MCF 10A (cell line): ENCODE data around the gene CYB561A3. TPM values are rescaled to one million over a fixed set of nuclear protein-coding genes. Genes with fewer than 3 reads are reported as not detected.
A peak's percentile ranks its signal among the peaks of the same experiment; 100 is the strongest.

Source experiments
- BruUV-seq: library from RNA; stranded (reverse); fragments of 400-500 nt; replicated peaks from 2 replicates; lab custom pipeline; 2021; lab: Mats Ljungman, UMichigan
- CTCF ChIA-PET: fragments of 300-600 bp; sonication (Branson Sonifier 250); formaldehyde crosslinking; extraction: SDS; loops from one replicate; lab custom pipeline; 2021; ENCODE audit warnings: antibody characterized with exemption, inconsistent platforms; lab: Yijun Ruan, JAX
- POLR2A ChIA-PET: fragments of 300-600, 350-650 bp; sonication (Branson Sonifier 250); formaldehyde crosslinking; extraction: SDS; loops from one replicate; lab custom pipeline; 2020; ENCODE audit warnings: antibody characterized with exemption, inconsistent platforms; lab: Yijun Ruan, JAX
- DNase-seq: peaks from one replicate; pipeline ENCODE4 v3.0.0-alpha.2; 2018; ENCODE audit not compliant: unreplicated experiment
- H3K27ac Mint-ChIP-seq: one replicate; pipeline ENCODE4 v1.8.0; 2022; ENCODE audit warnings: mild to moderate bottlenecking, low read depth, mixed read lengths; ENCODE audit not compliant: unreplicated experiment
- H3K27me3 Mint-ChIP-seq: one replicate; pipeline ENCODE4 v1.8.0; 2022; ENCODE audit warnings: mixed read lengths; ENCODE audit not compliant: insufficient read depth, unreplicated experiment
- H3K36me3 Mint-ChIP-seq: one replicate; pipeline ENCODE4 v1.8.0; 2022; ENCODE audit warnings: mild to moderate bottlenecking, moderate library complexity, mixed read lengths; ENCODE audit not compliant: insufficient read depth, unreplicated experiment
- H3K4me1 Mint-ChIP-seq: one replicate; pipeline ENCODE4 v1.8.0; 2022; ENCODE audit warnings: mixed read lengths; ENCODE audit not compliant: insufficient read depth, unreplicated experiment
- H3K4me3 Mint-ChIP-seq: one replicate; pipeline ENCODE4 v1.8.0; 2022; ENCODE audit warnings: mild to moderate bottlenecking, moderate library complexity, mixed read lengths; ENCODE audit not compliant: unreplicated experiment
- H3K9me3 Mint-ChIP-seq: one replicate; pipeline ENCODE4 v1.8.0; 2022; ENCODE audit warnings: mixed read lengths; ENCODE audit not compliant: unreplicated experiment
- CTCF ChIP-seq: fragments of 200-600 bp; IDR thresholded peaks from one replicate; pipeline ENCODE4 v1.8.0; 2022; ENCODE audit warnings: antibody characterized with exemption, mild to moderate bottlenecking; ENCODE audit not compliant: unreplicated experiment
- intact Hi-C: fragments of 100-400 bp; cut with micrococcal nuclease; formaldehyde crosslinking; loops from 2 replicates; pipeline ENCODE4 v1.14.1; 2022
- total RNA-seq: library from RNA; stranded (reverse); gene quantifications from 2 replicates; pipeline ENCODE4 v1.2.3, GENCODE V29; 2022

CYB561A3 gene
- total RNA-seq, 1 experiment from 2014 or later = 28.4 TPM

- Mint-ChIP-seq H3K4me1 (no peaks in the 10 kb centered on the region), H3K27me3 (no peaks in the 10 kb centered on the region), H3K9me3 (no peaks in the 10 kb centered on the region), H3K36me3 (peaks cover 53% of the 10 kb centered on the region), H3K4me3 (no peak overlapping the region), H3K27ac (no peak overlapping the region)
- CTCF ChIA-PET = interaction anchor here (0.8 to 4.1 kb wide), 4 partner anchors 11 to 38 kb away, joined by 3 to 33 read pairs (median 14); no protein-coding TSS in a partner anchor
- no peak for TF ChIP-seq CTCF
- DNase-seq = no peak
- no TSS peak for BruUV-seq
- intact Hi-C loops = no loop called here
- POLR2A ChIA-PET = interaction anchor here (0.8 to 6.7 kb wide), 6 partner anchors 11 to 87 kb away, joined by 3 to 72 read pairs (median 4); partner anchors contain the start of genes CYB561A3 and TMEM138
These were observed 13.7 kb downstream of the CYB561A3 start for GRCh38 chr11:61347916-61348461.

- no peak for DNase-seq
- BruUV-seq = TSS peak; percentile 41
- peaks cover 49% of the 10 kb centered on the region for H3K36me3 Mint-ChIP-seq
- no peaks in the 10 kb centered on the region for H3K27me3 Mint-ChIP-seq
- intact Hi-C loops = no loop called here
- no peaks in the 10 kb centered on the region for H3K4me1 Mint-ChIP-seq
- no peak overlapping the region for H3K4me3 Mint-ChIP-seq
- ChIA-PET CTCF (interaction anchor here (0.6 to 3.0 kb wide), 3 partner anchors 10 to 79 kb away, joined by 3 to 23 read pairs (median 3); no protein-coding TSS in a partner anchor), POLR2A (interaction anchor here (0.6 to 6.7 kb wide), 5 partner anchors 10 to 40 kb away, joined by 4 to 72 read pairs (median 4); partner anchors contain the start of genes CYB561A3 and TMEM138)
- TF ChIP-seq CTCF = no peak
- H3K27ac Mint-ChIP-seq = no peak overlapping the region
- H3K9me3 Mint-ChIP-seq = no peaks in the 10 kb centered on the region
These were observed 15.5 kb downstream of the CYB561A3 start for GRCh38 chr11:61345954-61346843.

GRCh38 chr11:61345170-61345610, 16.5 kb downstream of the CYB561A3 start:
- H3K27ac Mint-ChIP-seq = no peak overlapping the region
- H3K4me1 Mint-ChIP-seq = no peaks in the 10 kb centered on the region
- DNase-seq = no peak
- peaks cover 43% of the 10 kb centered on the region for H3K36me3 Mint-ChIP-seq
- intact Hi-C loops = no loop called here
- ChIA-PET POLR2A (interaction anchor here (0.6 to 1.9 kb wide), 3 partner anchors 9 to 1276 kb away, joined by 3 to 5 read pairs (median 4); no protein-coding TSS in a partner anchor), CTCF (interaction anchor here (0.6 to 3.0 kb wide), 4 partner anchors 8 to 36 kb away, joined by 3 to 23 read pairs (median 4); no protein-coding TSS in a partner anchor)
- H3K27me3 Mint-ChIP-seq = no peaks in the 10 kb centered on the region
- no peaks in the 10 kb centered on the region for H3K9me3 Mint-ChIP-seq
- BruUV-seq = no TSS peak
- no peak overlapping the region for H3K4me3 Mint-ChIP-seq
- no peak for TF ChIP-seq CTCF
